Glutamatergic neuron (in vitro differentiated cells): ENCODE measurements around the gene SAMMSON. TPM values are rescaled to one million over a fixed set of nuclear protein-coding genes. Genes with fewer than 3 reads are reported as not detected.

ENCODE experiments used
- DNase-seq: peaks from one replicate; pipeline ENCODE4 v3.0.0; 2022
- H3K27ac Mint-ChIP-seq: one replicate; pipeline ENCODE4 v1.8.0; 2020; ENCODE audit warnings: mild to moderate bottlenecking, mixed read lengths, inconsistent platforms; ENCODE audit not compliant: unreplicated experiment
- H3K27me3 Mint-ChIP-seq: one replicate; pipeline ENCODE4 v1.8.0; 2020; ENCODE audit warnings: mild to moderate bottlenecking, moderate library complexity, mixed read lengths, inconsistent platforms; ENCODE audit not compliant: unreplicated experiment
- H3K36me3 Mint-ChIP-seq: one replicate; pipeline ENCODE4 v1.8.0; 2020; ENCODE audit warnings: mild to moderate bottlenecking, mixed read lengths, inconsistent platforms; ENCODE audit not compliant: unreplicated experiment
- H3K4me1 Mint-ChIP-seq: one replicate; pipeline ENCODE4 v1.8.0; 2020; ENCODE audit warnings: mild to moderate bottlenecking, low read depth, mixed read lengths, inconsistent platforms; ENCODE audit not compliant: unreplicated experiment
- H3K4me3 Mint-ChIP-seq: one replicate; pipeline ENCODE4 v1.8.0; 2020; ENCODE audit warnings: mild to moderate bottlenecking, mixed read lengths, inconsistent platforms; ENCODE audit not compliant: unreplicated experiment
- H3K9me3 Mint-ChIP-seq: one replicate; pipeline ENCODE4 v1.8.0; 2020; ENCODE audit warnings: mild to moderate bottlenecking, moderate library complexity, mixed read lengths, inconsistent platforms; ENCODE audit not compliant: unreplicated experiment
- CTCF ChIP-seq: fragments of 200-600 bp; sonication (generic); IDR thresholded peaks from one replicate; pipeline ENCODE4 v1.5.0; 2021; ENCODE audit not compliant: partially characterized antibody, unreplicated experiment
- total RNA-seq: library from RNA; stranded (reverse); fragmentation: NEBNext Ultra II Directional; extraction: Animal tissue kit (Norgen Biotek cat#: 25700); gene quantifications from one replicate; pipeline ENCODE4 v1.2.1, GENCODE V29; 2021; ENCODE audit not compliant: unreplicated experiment

The SAMMSON gene
- total RNA-seq, 1 donor from 2014 or later: not detected

- H3K36me3 Mint-ChIP-seq: no peaks in the 10 kb centered on the region
- H3K4me3 Mint-ChIP-seq: no peak overlapping the region
- H3K27ac Mint-ChIP-seq: no peak overlapping the region
- H3K4me1 Mint-ChIP-seq: no peaks in the 10 kb centered on the region
- DNase-seq: no peak
- TF ChIP-seq CTCF: no peak
- peaks cover 1% of the 10 kb centered on the region for H3K9me3 Mint-ChIP-seq
- no peaks in the 10 kb centered on the region for H3K27me3 Mint-ChIP-seq
Measured at GRCh38 chr3:69963643-69964042, 35.9 kb upstream of the SAMMSON start.

GRCh38 chr3:69967156-69967555, 32.4 kb upstream of the SAMMSON start:
- DNase-seq: no peak
- no peak overlapping the region for H3K27ac Mint-ChIP-seq
- H3K36me3 Mint-ChIP-seq: no peaks in the 10 kb centered on the region
- peaks cover 1% of the 10 kb centered on the region for H3K9me3 Mint-ChIP-seq
- TF ChIP-seq CTCF: no peak
- H3K4me1 Mint-ChIP-seq: no peaks in the 10 kb centered on the region
- H3K27me3 Mint-ChIP-seq: no peaks in the 10 kb centered on the region
- no peak overlapping the region for H3K4me3 Mint-ChIP-seq

- no peak for DNase-seq
- Mint-ChIP-seq H3K36me3 (no peaks in the 10 kb centered on the region), H3K4me3 (no peak overlapping the region), H3K27ac (no peak overlapping the region), H3K27me3 (peaks cover 2% of the 10 kb centered on the region), H3K9me3 (peaks cover 3% of the 10 kb centered on the region), H3K4me1 (no peaks in the 10 kb centered on the region)
- no peak for TF ChIP-seq CTCF
Measured at GRCh38 chr3:69970827-69971226, 28.7 kb upstream of the SAMMSON start.

- peaks cover 3% of the 10 kb centered on the region for H3K9me3 Mint-ChIP-seq
- no peaks in the 10 kb centered on the region for H3K36me3 Mint-ChIP-seq
- no peak overlapping the region for H3K27ac Mint-ChIP-seq
- no peak for TF ChIP-seq CTCF
- no peaks in the 10 kb centered on the region for H3K4me1 Mint-ChIP-seq
- peaks cover 2% of the 10 kb centered on the region for H3K27me3 Mint-ChIP-seq
- no peak overlapping the region for H3K4me3 Mint-ChIP-seq
- DNase-seq: no peak
Measured at GRCh38 chr3:69972672-69973071, 26.9 kb upstream of the SAMMSON start.

GRCh38 chr3:69976021-69976420, 23.5 kb upstream of the SAMMSON start:
- H3K4me1 Mint-ChIP-seq: no peaks in the 10 kb centered on the region
- TF ChIP-seq CTCF: no peak
- no peak for DNase-seq
- no peak overlapping the region for H3K4me3 Mint-ChIP-seq
- H3K27me3 Mint-ChIP-seq: peaks cover 2% of the 10 kb centered on the region
- peaks cover 3% of the 10 kb centered on the region for H3K9me3 Mint-ChIP-seq
- no peak overlapping the region for H3K27ac Mint-ChIP-seq
- peaks cover 16% of the 10 kb centered on the region for H3K36me3 Mint-ChIP-seq
